CD4-positive, alpha-beta T cell (primary cell): ENCODE data around the gene SAMD5. TPM values are rescaled to one million over a fixed set of nuclear protein-coding genes. Genes with fewer than 3 reads are reported as not detected.

Experiments used
- ATAC-seq: fragments of 200-7000 bp; cut with Tn5 transposase; one replicate; pipeline ENCODE4 v1.10.0; 2022; ENCODE audit warnings: mild to moderate bottlenecking; ENCODE audit not compliant: poor library complexity
- CTCF ChIA-PET: fragments of 350-600 bp; sonication (Branson Sonifier 250); formaldehyde crosslinking; loops from one replicate; lab custom pipeline; 2021; ENCODE audit warnings: antibody characterized with exemption, inconsistent platforms; lab: Charles Lee
- POLR2A ChIA-PET: fragments of 350-600 bp; sonication (Branson Sonifier 250); formaldehyde crosslinking; loops from one replicate; lab custom pipeline; 2021; ENCODE audit warnings: antibody characterized with exemption, inconsistent platforms; lab: Charles Lee
- DNase-seq, 14 experiments: peaks; one replicate each; pipeline ENCODE4 v3.0.0-alpha.2; 2013 to 2020; ENCODE audit warnings: mixed read lengths in 2 of 14
- H3K27ac ChIP-seq, 2 donors: one replicate each; pipeline versions ENCODE4 v1.5.1 to v1.7.0; 2013; ENCODE audit warnings: low read length in 2 of 2, low read depth in 1 of 2, mild to moderate bottlenecking in 1 of 2
- H3K27me3 ChIP-seq, 2 experiments: 1 replicate in 1 of 2; 2 replicates in 1 of 2; pipeline versions ENCODE4 v1.6.1 to v1.7.0; 2013; ENCODE audit warnings: low read length in 2 of 2, control low read depth in 1 of 2, mild to moderate bottlenecking in 1 of 2, moderate library complexity in 1 of 2; ENCODE audit not compliant: insufficient read depth in 2 of 2, control insufficient read depth in 1 of 2
- H3K36me3 ChIP-seq: one replicate; pipeline ENCODE4 v1.6.1; 2013; ENCODE audit warnings: low read length, control low read depth; ENCODE audit not compliant: insufficient read depth
- H3K4me1 ChIP-seq: one replicate; pipeline ENCODE4 v1.6.1; 2013; ENCODE audit warnings: low read length, control low read depth; ENCODE audit not compliant: insufficient read depth
- H3K4me3 ChIP-seq: one replicate; pipeline ENCODE4 v1.5.1; 2013; ENCODE audit warnings: mild to moderate bottlenecking, low read length, moderate library complexity
- H3K9me3 ChIP-seq, 2 experiments: 1 replicate in 1 of 2; 2 replicates in 1 of 2; pipeline versions ENCODE4 v1.6.1 to v1.7.0; 2013; ENCODE audit warnings: low read length in 2 of 2, mild to moderate bottlenecking in 2 of 2, control low read depth in 1 of 2, moderate library complexity in 1 of 2; ENCODE audit not compliant: control insufficient read depth in 1 of 2, insufficient read depth in 1 of 2
- H3K27ac Mint-ChIP-seq: one replicate; pipeline ENCODE4 v1.8.0; 2020; ENCODE audit warnings: mixed read lengths
- H3K27me3 Mint-ChIP-seq: one replicate; pipeline ENCODE4 v1.8.0; 2021; ENCODE audit warnings: mixed read lengths
- H3K36me3 Mint-ChIP-seq: one replicate; pipeline ENCODE4 v1.8.0; 2021; ENCODE audit warnings: low read depth, mixed read lengths
- H3K4me1 Mint-ChIP-seq: one replicate; pipeline ENCODE4 v1.8.0; 2021; ENCODE audit warnings: low read depth, mixed read lengths
- H3K4me3 Mint-ChIP-seq: one replicate; pipeline ENCODE4 v1.8.0; 2020; ENCODE audit warnings: mild to moderate bottlenecking, mixed read lengths
- H3K9me3 Mint-ChIP-seq: one replicate; pipeline ENCODE4 v1.8.0; 2020; ENCODE audit warnings: mixed read lengths
- CTCF ChIP-seq: fragments of 200-600 bp; IDR thresholded peaks from one replicate; pipeline ENCODE4 v1.8.0; 2022; ENCODE audit warnings: antibody characterized with exemption, mild to moderate bottlenecking
- intact Hi-C, 2 experiments: fragments of 100-400 bp; cut with DNase I in 1 of 2; cut with micrococcal nuclease in 1 of 2; formaldehyde crosslinking; loops; one replicate each; pipeline versions ENCODE4 v1.15.1 to v1.9.0; 2023 to 2025; cut with DNase I, micrococcal nuclease
- total RNA-seq, 174 experiments: library from RNA in 2 of 174; stranded (reverse) in 2 of 174; gene quantifications; one replicate each; pipeline ENCODE4 v1.2.3 and lab custom pipeline; 2021 to 2026

SAMD5 gene
- total RNA-seq, 2 experiments from 2014 or later = not detected

- Histone ChIP-seq H3K4me3 (no peak overlapping the region), H3K27me3 (no peaks in the 10 kb centered on the region), H3K36me3 (no peaks in the 10 kb centered on the region), H3K4me1 (no peaks in the 10 kb centered on the region), H3K9me3 (no peaks in the 10 kb centered on the region), H3K27ac (no peak overlapping the region)
- Mint-ChIP-seq H3K36me3 (no peaks in the 10 kb centered on the region), H3K27me3 (no peaks in the 10 kb centered on the region), H3K4me3 (no peak overlapping the region), H3K4me1 (no peaks in the 10 kb centered on the region), H3K27ac (no peak overlapping the region), H3K9me3 (peaks cover 4% of the 10 kb centered on the region)
- DNase-seq = no peak
- POLR2A ChIA-PET = no interaction called here
- no peak for ATAC-seq
- CTCF ChIA-PET = no interaction called here
- TF ChIP-seq CTCF = no peak
- intact Hi-C loops = no loop called here
Measured at GRCh38 chr6:147479857-147480256, 28.6 kb upstream of the SAMD5 start.

GRCh38 chr6:147486683-147487082 lies 21.8 kb upstream of the SAMD5 start:
- no peaks in the 10 kb centered on the region for H3K27me3 ChIP-seq
- intact Hi-C loops = no loop called here
- H3K27ac ChIP-seq = no peak overlapping the region
- no peak overlapping the region for H3K4me3 ChIP-seq
- no peaks in the 10 kb centered on the region for H3K4me1 Mint-ChIP-seq
- no peaks in the 10 kb centered on the region for H3K9me3 ChIP-seq
- no peaks in the 10 kb centered on the region for H3K4me1 ChIP-seq
- H3K27me3 Mint-ChIP-seq = peaks cover 14% of the 10 kb centered on the region
- TF ChIP-seq CTCF = no peak
- peaks cover 4% of the 10 kb centered on the region for H3K9me3 Mint-ChIP-seq
- DNase-seq (no peak), ATAC-seq (no peak)
- H3K36me3 ChIP-seq = no peaks in the 10 kb centered on the region
- CTCF ChIA-PET = no interaction called here
- H3K36me3 Mint-ChIP-seq = no peaks in the 10 kb centered on the region
- H3K27ac Mint-ChIP-seq = no peak overlapping the region
- no peak overlapping the region for H3K4me3 Mint-ChIP-seq
- POLR2A ChIA-PET = no interaction called here

DNA sequence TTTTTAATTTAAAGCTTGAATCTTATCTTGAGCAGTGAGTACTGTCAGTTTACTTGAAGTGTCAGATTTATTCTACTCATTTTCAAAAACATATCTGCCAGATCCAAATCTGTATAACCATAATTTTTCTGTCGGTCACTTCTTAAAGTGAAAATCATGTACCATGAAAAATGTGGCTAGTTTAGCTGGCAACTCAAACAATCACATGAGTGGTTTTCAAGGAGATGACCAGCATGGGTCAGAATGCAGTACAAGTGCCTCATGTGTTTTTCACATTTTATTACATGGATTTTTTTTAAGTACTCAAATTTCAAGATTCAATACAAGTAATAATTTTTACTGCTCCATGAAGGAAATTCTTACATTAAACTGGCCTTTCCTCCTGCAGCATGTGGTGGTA lies 11.0 kb upstream of the SAMD5 start:
- intact Hi-C loops = no loop called here
- peaks cover 2% of the 10 kb centered on the region in 2 experiments for H3K27me3 ChIP-seq
- ATAC-seq (no peak), DNase-seq (no peak)
- ChIA-PET POLR2A (no interaction called here), CTCF (no interaction called here)
- Mint-ChIP-seq H3K9me3 (no peaks in the 10 kb centered on the region), H3K27ac (no peak overlapping the region), H3K4me1 (no peaks in the 10 kb centered on the region), H3K4me3 (no peak overlapping the region), H3K27me3 (peaks cover 30% of the 10 kb centered on the region), H3K36me3 (no peaks in the 10 kb centered on the region)
- no peak overlapping the region for H3K4me3 ChIP-seq
- TF ChIP-seq CTCF = no peak
- H3K27ac ChIP-seq = no peak overlapping the region
- no peaks in the 10 kb centered on the region for H3K36me3 ChIP-seq
- H3K9me3 ChIP-seq = no peaks in the 10 kb centered on the region
- H3K4me1 ChIP-seq = no peaks in the 10 kb centered on the region
